Spleen (tissue), 10 donors: ENCODE data around the gene GRAPL. TPM values are rescaled to one million over a fixed set of nuclear protein-coding genes. Genes with fewer than 3 reads are reported as not detected.

Experiments
- polyA plus RNA-seq, 3 donors: library from polyadenylated mRNA; stranded (reverse); fragments of 200-250 nt; gene quantifications; one replicate each; pipeline ENCODE4 v1.2.1, GENCODE V29; 2013
- total RNA-seq, 7 donors: library from RNA; depleted of rRNA in 3 of 7; stranded (reverse); fragments of >200 nt in 3 of 7; fragmentation: NEBNext Ultra II Directional in 4 of 7; extraction: Animal tissue kit (Norgen Biotek cat#: 25700) in 4 of 7; gene quantifications; one replicate each; pipeline versions ENCODE4 v1.1.0 to v1.2.1, GENCODE V29; 2016 to 2021
- donor health status: healthy with polysubstance abuse.
- donor health status: DM: no; HTN: no; CAD: no; lungs with moderate emphysema.
- donor health status: DM: no; HTN: no; CAD: no.
- donor health status: Bipolar disorder and iron deficiency.
- donor health status: healthy.
- donor health status: DM: no; HTN: no; CAD: no.
- donor health status: DM: yes; HTN: yes; CAD: no.

The GRAPL gene
- total and polyA plus RNA-seq, 10 donors: 13.0 to 112 (median 53.7) TPM

Other genes with a start within 250 kb of the GRAPL start
- gene SLC5A10, start 175.4 kb upstream of the GRAPL start, total RNA-seq: under 1 TPM in 2 of 7 donors, not detected in 5; 0.17 to 0.28 TPM
- gene SLC5A10, start 175.4 kb upstream of the GRAPL start, polyA plus RNA-seq: 1 to 10 TPM; 1.5 to 2.1 (median 1.9) TPM
- 1 to 10 TPM; 2.6 to 5.4 (median 4.8) TPM for gene FAM83G, start 122.8 kb upstream of the GRAPL start, total RNA-seq
- 1 to 10 TPM; 1.3 to 3.9 (median 1.9) TPM for gene FAM83G, start 122.8 kb upstream of the GRAPL start, polyA plus RNA-seq
- 10 to 100 TPM; 36.2 to 67.2 (median 43.8) TPM for gene GRAP, start 80.6 kb upstream of the GRAPL start, total RNA-seq
- gene GRAP, start 80.6 kb upstream of the GRAPL start, polyA plus RNA-seq: 100 to 1,000 TPM in 2 of 3 donors, 10 to 100 TPM in 1; 77.0 to 114 (median 106) TPM
- gene EPN2, start 109.8 kb downstream of the GRAPL start, total RNA-seq: 10 to 100 TPM; 21.8 to 59.6 (median 38.5) TPM
- gene EPN2, start 109.8 kb downstream of the GRAPL start, polyA plus RNA-seq: 10 to 100 TPM in 1 of 3 donors, 1 to 10 TPM in 2; 5.4 to 20.0 (median 5.9) TPM
- 10 to 100 TPM in 1 of 7 donors, 1 to 10 TPM in 6; 6.4 to 14.1 (median 7.3) TPM for gene B9D1, start 235.1 kb downstream of the GRAPL start, total RNA-seq
- 1 to 10 TPM; 4.3 to 8.1 (median 5.8) TPM for gene B9D1, start 235.1 kb downstream of the GRAPL start, polyA plus RNA-seq